K562 (cell line): Measurements from ENCODE around the gene SESN3. TPM values are rescaled to one million over a fixed set of nuclear protein-coding genes. Genes with fewer than 3 reads are reported as not detected.

ENCODE experiments used
- EP300 ChIP-seq: IDR thresholded peaks from 2 replicates; pipeline ENCODE4 v1.6.1; 2012; ENCODE audit warnings: low read length, improper control_type of control experiment
- ESRRA ChIP-seq: fragments of 450-650 bp; IDR thresholded peaks from 2 replicates; pipeline ENCODE4 v1.6.1; 2014; ENCODE audit warnings: low read depth, mild to moderate bottlenecking, moderate library complexity, borderline replicate concordance
- ETV1 ChIP-seq: fragments of 450-650 bp; conservative IDR thresholded peaks from 2 replicates; pipeline ENCODE4 v1.6.1; 2016; ENCODE audit warnings: missing genetic modification characterization, control low read depth, low read depth, missing compliant biosample characterization
- FOXP1 ChIP-seq: sonication (generic); formaldehyde crosslinking; IDR thresholded peaks from 2 replicates; pipeline ENCODE4 v1.8.0; 2022; ENCODE audit warnings: mild to moderate bottlenecking, missing genetic modification reagents
- HSF4 ChIP-seq: fragments of 250-450 bp; sonication (Bioruptor Pico); IDR thresholded peaks from 2 replicates; pipeline ENCODE4 v2.1.2; 2022; ENCODE audit warnings: mild to moderate bottlenecking, moderate library complexity, borderline replicate concordance
- ILK ChIP-seq: fragments of 450-650 bp; IDR thresholded peaks from 2 replicates; pipeline ENCODE4 v1.6.1; 2016; ENCODE audit warnings: missing genetic modification characterization, low read depth, mild to moderate bottlenecking, missing compliant biosample characterization, moderate library complexity, borderline replicate concordance
- MIER1 ChIP-seq: fragments of 450-650 bp; IDR thresholded peaks from 2 replicates; pipeline ENCODE4 v1.6.1; 2016; ENCODE audit warnings: antibody characterized with exemption, mild to moderate bottlenecking, low read depth
- NR2C2 ChIP-seq, 2 experiments: fragments of 200-800 bp in 1 of 2; sonication (Bioruptor generic) in 1 of 2; sonication (generic) in 1 of 2; formaldehyde crosslinking in 1 of 2; IDR thresholded peaks; 2 replicates each; pipeline versions ENCODE4 v1.6.1 to v1.8.0; 2016 to 2022; ENCODE audit warnings: mild to moderate bottlenecking in 1 of 2, missing compliant biosample characterization in 1 of 2, missing genetic modification characterization in 1 of 2, missing genetic modification reagents in 1 of 2
- POLR2A ChIP-seq: fragments of 450-650 bp; conservative IDR thresholded peaks from 2 replicates; pipeline ENCODE4 v1.6.1; 2016
- RBM25 ChIP-seq: fragments of 200-400 bp; formaldehyde crosslinking; IDR thresholded peaks from 2 replicates; pipeline ENCODE4 v1.6.1; 2018; ENCODE audit warnings: low read length, low read depth, moderate library complexity; ENCODE audit not compliant: severe bottlenecking
- TCFL5 ChIP-seq: fragments of 250-450 bp; sonication (Bioruptor Pico); conservative IDR thresholded peaks from 2 replicates; pipeline ENCODE4 v1.6.1; 2021; ENCODE audit warnings: mild to moderate bottlenecking, moderate library complexity, matching md5 sums
- ZNF174 ChIP-seq: fragments of 250-450 bp; sonication (Bioruptor Pico); IDR thresholded peaks from 2 replicates; pipeline ENCODE4 v1.4.0; 2020; ENCODE audit warnings: mild to moderate bottlenecking
- ZNF324 ChIP-seq: fragments of 250-450 bp; sonication (Bioruptor Pico); IDR thresholded peaks from 2 replicates; pipeline ENCODE4 v1.4.0; 2020; ENCODE audit warnings: mild to moderate bottlenecking
- ZNF76 ChIP-seq: fragments of 250-450 bp; sonication (Bioruptor Pico); IDR thresholded peaks from 2 replicates; pipeline ENCODE4 v1.4.0; 2020; ENCODE audit warnings: mild to moderate bottlenecking, moderate library complexity, borderline replicate concordance
- polyA plus RNA-seq, 8 experiments: library from polyadenylated mRNA; depleted of rRNA in 4 of 8; stranded (reverse) in 5 of 8; unstranded in 3 of 8; fragments of >200 nt; fragmentation: Nextera tagmentation in 2 of 8; fragmentation: Illumina TruSeq in 1 of 8; extraction: Ambion mirVana in 2 of 8; extraction: Trizol in 1 of 8; gene quantifications; 2 replicates each; pipeline versions ENCODE4 v1.2.1 to v1.2.3, GENCODE V29; 2011 to 2014; ENCODE audit warnings: inconsistent platforms in 1 of 8, missing spikeins in 1 of 8
- total RNA-seq, 7 experiments: library from RNA; depleted of rRNA in 6 of 7; stranded (reverse); fragments of >200 nt in 6 of 7; fragmentation: Illumina TruSeq in 2 of 7; extraction: Trizol in 2 of 7; gene quantifications; 2 replicates each; pipeline versions ENCODE4 v1.2.1 to v1.2.3, GENCODE V29; 2011 to 2021; ENCODE audit warnings: low replicate concordance in 1 of 7
- TF ChIP-seq, protein P1 (sequence below): fragments of 450-650 bp; IDR thresholded peaks from 2 replicates; pipeline ENCODE4 v1.6.1; 2016; ENCODE audit warnings: borderline replicate concordance
- TF ChIP-seq, protein P2 (sequence below), 2 experiments: fragments of 450-650 bp; formaldehyde crosslinking in 1 of 2; IDR thresholded peaks; 2 replicates each; pipeline versions ENCODE4 v1.4.0 to v1.6.1; 2014 to 2020; ENCODE audit warnings: mild to moderate bottlenecking in 2 of 2, borderline replicate concordance in 1 of 2, low read depth in 1 of 2

Gene SESN3
- total and polyA plus RNA-seq, 9 of the 15 experiments (the other 6 are each of a cell fraction or from before 2014, with no cell fraction given), result 0.44 to 2.6 (median 1.5) TPM

GRCh38 chr11:95152876-95153856 lies 77.8 kb downstream of the SESN3 start (continued):
- TF ChIP-seq RBM25 (peak; percentile 56), POLR2A (no peak), EP300 (peak; percentile 98), MIER1 (0 out of 2 replicates have a peak, but pooled peaks have one; percentile 28), ETV1 (tag) (peak; percentile 10; the same call in 1 of the 2 replicates), ZNF174 (no peak), ZNF324 (CRISPR knock-in tag) (no peak), ILK (no peak), FOXP1 (CRISPR knock-in tag) (no peak), ESRRA (no peak), HSF4 (no peak; the same call in 1 of the 2 replicates), TCFL5 (CRISPR knock-in tag) (no peak), ZNF76 (CRISPR knock-in tag) (no peak), NR2C2 (CRISPR knock-in tag; IDR thresholded peaks at IDR 0.05) (no peak), NR2C2 (tag; IDR thresholded peaks at IDR 0.05) (no peak)
- TF ChIP-seq, protein P1, sequence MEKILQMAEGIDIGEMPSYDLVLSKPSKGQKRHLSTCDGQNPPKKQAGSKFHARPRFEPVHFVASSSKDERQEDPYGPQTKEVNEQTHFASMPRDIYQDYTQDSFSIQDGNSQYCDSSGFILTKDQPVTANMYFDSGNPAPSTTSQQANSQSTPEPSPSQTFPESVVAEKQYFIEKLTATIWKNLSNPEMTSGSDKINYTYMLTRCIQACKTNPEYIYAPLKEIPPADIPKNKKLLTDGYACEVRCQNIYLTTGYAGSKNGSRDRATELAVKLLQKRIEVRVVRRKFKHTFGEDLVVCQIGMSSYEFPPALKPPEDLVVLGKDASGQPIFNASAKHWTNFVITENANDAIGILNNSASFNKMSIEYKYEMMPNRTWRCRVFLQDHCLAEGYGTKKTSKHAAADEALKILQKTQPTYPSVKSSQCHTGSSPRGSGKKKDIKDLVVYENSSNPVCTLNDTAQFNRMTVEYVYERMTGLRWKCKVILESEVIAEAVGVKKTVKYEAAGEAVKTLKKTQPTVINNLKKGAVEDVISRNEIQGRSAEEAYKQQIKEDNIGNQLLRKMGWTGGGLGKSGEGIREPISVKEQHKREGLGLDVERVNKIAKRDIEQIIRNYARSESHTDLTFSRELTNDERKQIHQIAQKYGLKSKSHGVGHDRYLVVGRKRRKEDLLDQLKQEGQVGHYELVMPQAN, result no peak
- TF ChIP-seq, protein P2, sequence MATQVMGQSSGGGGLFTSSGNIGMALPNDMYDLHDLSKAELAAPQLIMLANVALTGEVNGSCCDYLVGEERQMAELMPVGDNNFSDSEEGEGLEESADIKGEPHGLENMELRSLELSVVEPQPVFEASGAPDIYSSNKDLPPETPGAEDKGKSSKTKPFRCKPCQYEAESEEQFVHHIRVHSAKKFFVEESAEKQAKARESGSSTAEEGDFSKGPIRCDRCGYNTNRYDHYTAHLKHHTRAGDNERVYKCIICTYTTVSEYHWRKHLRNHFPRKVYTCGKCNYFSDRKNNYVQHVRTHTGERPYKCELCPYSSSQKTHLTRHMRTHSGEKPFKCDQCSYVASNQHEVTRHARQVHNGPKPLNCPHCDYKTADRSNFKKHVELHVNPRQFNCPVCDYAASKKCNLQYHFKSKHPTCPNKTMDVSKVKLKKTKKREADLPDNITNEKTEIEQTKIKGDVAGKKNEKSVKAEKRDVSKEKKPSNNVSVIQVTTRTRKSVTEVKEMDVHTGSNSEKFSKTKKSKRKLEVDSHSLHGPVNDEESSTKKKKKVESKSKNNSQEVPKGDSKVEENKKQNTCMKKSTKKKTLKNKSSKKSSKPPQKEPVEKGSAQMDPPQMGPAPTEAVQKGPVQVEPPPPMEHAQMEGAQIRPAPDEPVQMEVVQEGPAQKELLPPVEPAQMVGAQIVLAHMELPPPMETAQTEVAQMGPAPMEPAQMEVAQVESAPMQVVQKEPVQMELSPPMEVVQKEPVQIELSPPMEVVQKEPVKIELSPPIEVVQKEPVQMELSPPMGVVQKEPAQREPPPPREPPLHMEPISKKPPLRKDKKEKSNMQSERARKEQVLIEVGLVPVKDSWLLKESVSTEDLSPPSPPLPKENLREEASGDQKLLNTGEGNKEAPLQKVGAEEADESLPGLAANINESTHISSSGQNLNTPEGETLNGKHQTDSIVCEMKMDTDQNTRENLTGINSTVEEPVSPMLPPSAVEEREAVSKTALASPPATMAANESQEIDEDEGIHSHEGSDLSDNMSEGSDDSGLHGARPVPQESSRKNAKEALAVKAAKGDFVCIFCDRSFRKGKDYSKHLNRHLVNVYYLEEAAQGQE (IDR thresholded peaks at IDR 0.05; ENCODE audit: borderline replicate concordance), result no peak
- TF ChIP-seq, protein P2 (CRISPR knock-in tag; IDR thresholded peaks at IDR 0.05; ENCODE audit: low read depth), result no peak
